Measurements from ENCODE around the gene SUOX. TPM values are rescaled to one million over a fixed set of nuclear protein-coding genes. Genes with fewer than 3 reads are reported as not detected.

SUOX gene
- 7.4 to 10.1 TPM (median 9.1 TPM) in 5 replicates for total RNA-seq (2022; extraction: Qiagen RNA extraction)

DNA sequence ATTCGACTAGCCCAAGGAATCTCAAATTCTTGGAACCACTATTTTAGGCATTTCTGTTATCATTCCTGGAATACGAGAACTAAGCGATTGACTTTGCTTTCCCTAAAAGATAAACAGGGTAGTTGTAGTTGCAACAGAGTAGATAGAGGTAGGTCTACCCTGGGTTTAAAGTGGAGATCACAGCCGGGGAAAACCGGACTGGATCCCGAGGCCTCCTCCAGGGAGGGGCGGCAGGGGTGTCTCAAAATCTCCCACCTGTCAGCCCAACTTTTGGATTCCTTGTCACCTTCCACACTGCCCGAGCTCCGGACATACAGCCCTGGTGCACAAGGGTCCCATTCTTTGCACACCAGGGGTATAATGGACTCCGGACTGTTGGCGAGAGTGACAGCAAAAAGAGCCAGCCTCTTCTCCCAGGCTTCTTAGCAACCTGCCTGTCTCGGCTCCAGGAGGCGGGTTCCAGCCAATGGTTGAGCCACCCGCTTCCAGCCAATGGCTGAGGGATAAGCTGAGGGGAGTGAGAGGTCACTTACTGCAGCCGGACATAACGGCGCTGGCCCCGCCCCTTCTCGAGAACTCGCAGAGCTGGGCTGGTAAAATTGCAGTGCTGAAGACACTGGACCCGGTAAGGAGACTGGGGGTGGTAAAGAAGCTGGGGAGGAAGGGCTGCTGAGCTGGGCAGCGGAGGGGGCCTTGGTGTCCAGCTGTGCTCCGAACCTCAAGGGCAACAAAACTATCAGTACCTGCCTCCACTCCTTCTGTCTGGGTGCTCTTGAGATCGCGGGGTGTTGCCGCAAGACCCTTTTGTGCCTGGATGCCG is at the start of gene SUOX:
Gene SUOX, plus strand, starts transcription at position 562 of the 820 bp plus-strand sequence. CDS start 4,946 bp downstream, outside the sequence.

DNA sequence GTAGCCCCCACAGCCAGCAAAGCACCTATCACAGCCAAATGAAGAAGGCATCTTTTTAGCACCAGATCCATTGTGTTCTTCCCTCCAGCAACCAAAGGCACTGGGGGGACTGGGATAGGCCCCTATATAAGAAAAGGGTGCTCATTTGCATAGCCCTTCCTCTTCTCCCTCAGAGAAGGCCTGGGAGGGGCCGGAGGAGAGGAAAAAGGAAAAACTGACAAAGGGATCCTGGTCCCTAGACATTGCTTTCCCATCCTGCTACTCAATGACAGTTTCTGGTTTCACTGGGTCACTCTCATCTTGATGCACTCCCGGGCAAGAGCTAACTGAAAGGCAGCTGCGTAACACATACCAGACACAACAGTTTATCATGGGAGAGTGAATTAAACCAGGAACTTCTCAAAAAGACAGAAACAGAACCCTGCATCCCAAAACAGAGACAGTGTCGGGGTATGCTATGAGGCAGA is 31.1 kb upstream of the SUOX start, which contains the start of gene PMEL:
Gene PMEL, minus strand, starts transcription at position 102 of the 467 bp plus-strand sequence. Its CDS starts 31 bp downstream, at position 71.

GRCh38 chr12:55966408-55967281 is 30.4 kb upstream of the SUOX start, which contains the start of gene CDK2:
CDK2 (plus strand) TSS chr12:55966830; CDS start chr12:55967009, 179 bp downstream.

DNA sequence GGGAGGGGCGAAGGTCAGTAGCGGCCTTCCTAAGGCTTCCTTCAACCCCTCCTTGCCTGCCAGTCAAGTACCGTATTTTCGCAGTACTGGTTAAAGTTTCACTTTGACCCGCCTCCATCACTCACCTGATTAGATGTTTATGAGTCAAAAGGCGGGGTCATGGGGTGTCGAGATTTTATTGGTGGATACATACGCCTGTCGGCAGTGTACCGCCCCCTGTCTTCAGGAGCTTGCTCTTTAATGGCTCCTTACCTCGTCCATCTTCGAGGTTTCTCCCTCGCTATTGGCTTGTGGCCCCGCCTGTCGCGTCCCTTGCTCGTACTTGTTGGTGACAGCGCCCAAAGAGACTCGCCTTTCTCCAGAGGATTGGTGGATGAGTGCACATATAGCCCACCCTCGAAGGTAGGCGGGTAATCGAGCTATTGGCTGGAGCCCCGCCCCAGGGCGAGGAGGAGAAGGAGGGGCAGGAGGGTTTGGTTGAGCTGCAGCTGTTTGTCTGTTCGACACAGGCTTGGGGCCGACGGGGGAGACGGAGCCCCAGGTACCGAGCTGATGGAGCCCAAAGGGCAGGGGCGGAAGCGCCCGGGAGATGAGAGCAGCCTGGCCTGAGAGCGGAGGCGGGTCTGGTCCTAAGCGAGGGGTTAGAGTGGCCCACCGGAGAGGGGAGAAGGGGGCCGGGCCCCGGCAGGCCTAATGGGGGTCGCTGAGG is 23.3 kb upstream of the SUOX start, which contains the start of gene RAB5B:
Gene RAB5B, plus strand, starts transcription at position 480 of the 709 bp plus-strand sequence. CDS start 12,883 bp downstream, outside the sequence.

GRCh38 chr12:56020423-56021184 is 23.5 kb downstream of the SUOX start, which contains the start of gene IKZF4:
IKZF4 (plus strand) TSS chr12:56021043; CDS start chr12:56021494, 451 bp downstream.

DNA sequence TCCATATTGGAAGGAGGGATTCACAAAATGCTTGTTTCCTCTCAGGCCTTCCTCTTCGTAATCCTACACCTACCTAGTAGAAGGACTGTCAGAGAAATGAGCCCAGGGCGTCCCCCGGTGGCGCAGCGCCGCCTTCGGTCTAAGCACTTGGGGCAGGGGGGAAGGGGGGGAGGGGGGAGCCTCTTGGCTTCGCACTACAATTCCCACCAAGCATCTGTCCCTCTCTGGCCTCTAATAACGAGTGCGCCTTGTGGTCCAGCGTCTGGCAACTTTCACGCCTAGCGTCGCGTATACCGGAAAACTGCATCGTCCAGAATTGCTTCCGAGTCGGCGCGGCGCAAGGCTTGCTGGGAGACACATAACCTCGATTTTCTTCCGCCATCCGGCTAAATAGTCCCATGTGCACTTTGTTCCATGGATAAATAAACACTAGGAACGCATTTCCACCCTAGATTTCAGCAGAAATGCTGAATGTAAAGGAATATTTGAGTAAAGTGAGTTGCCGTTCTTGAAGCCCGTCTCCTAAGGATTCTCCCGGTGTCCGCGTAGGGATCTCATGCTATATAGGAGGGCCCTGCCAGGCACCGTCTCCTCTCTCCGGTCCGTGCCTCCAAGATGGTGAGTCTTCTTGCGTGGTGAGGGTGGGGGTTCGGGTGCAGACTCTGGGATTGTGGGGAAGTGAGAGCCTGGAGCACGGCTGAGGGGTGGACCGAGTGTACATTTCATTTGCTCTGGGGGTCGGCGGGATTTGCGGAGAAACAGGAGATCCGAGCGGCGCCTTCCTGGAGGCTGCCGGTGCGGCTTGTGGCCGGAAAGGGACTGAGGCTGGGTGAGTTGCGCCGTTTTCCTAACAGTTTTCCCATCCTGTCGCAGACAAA is 44.7 kb downstream of the SUOX start, which contains the start of gene RPS26:
Gene RPS26, plus strand, starts transcription at position 367 of the 878 bp plus-strand sequence. Its CDS starts 249 bp downstream, at position 616.

Other genes with a start within 250 kb of the SUOX start
- gene SARNP, start 179.6 kb upstream of the SUOX start, total RNA-seq (2022; extraction: Qiagen RNA extraction) = 91.7 to 148 TPM (median 94.8 TPM) in 5 replicates
- gene ORMDL2, start 179.2 kb upstream of the SUOX start, total RNA-seq (2022; extraction: Qiagen RNA extraction) = 87.9 to 110 TPM (median 98.6 TPM) in 5 replicates
- gene DNAJC14, start 167.7 kb upstream of the SUOX start, total RNA-seq (2022; extraction: Qiagen RNA extraction) = 18.8 to 23.7 TPM (median 23.1 TPM) in 5 replicates
- gene MMP19, start 154.3 kb upstream of the SUOX start, total RNA-seq (2022; extraction: Qiagen RNA extraction) = 0.27 to 0.79 TPM (median 0.42 TPM) in 5 replicates
- 38.9 to 43.6 TPM (median 42.0 TPM) in 5 replicates for gene PYM1, start 69.4 kb upstream of the SUOX start, total RNA-seq (2022; extraction: Qiagen RNA extraction)
- gene DGKA, start 66.1 kb upstream of the SUOX start, total RNA-seq (2022; extraction: Qiagen RNA extraction) = 15.1 to 23.2 TPM (median 21.5 TPM) in 5 replicates
- gene PMEL, start 31.2 kb upstream of the SUOX start, total RNA-seq (2022; extraction: Qiagen RNA extraction) = 1.1 to 1.5 TPM (median 1.1 TPM) in 5 replicates
- 46.7 to 61.3 TPM (median 54.7 TPM) in 5 replicates for gene CDK2, start 30.4 kb upstream of the SUOX start, total RNA-seq (2022; extraction: Qiagen RNA extraction)
- gene RAB5B, start 23.2 kb upstream of the SUOX start, total RNA-seq (2022; extraction: Qiagen RNA extraction) = 26.2 to 32.9 TPM (median 31.6 TPM) in 5 replicates
- gene IKZF4, start 23.8 kb downstream of the SUOX start, total RNA-seq (2022; extraction: Qiagen RNA extraction) = 2.0 to 3.0 TPM (median 2.8 TPM) in 5 replicates
- gene RPS26, start 44.6 kb downstream of the SUOX start, total RNA-seq (2022; extraction: Qiagen RNA extraction) = 669 to 784 TPM (median 751 TPM) in 5 replicates
- 1.2 to 2.1 TPM (median 1.9 TPM) in 5 replicates for gene ERBB3, start 82.9 kb downstream of the SUOX start, total RNA-seq (2022; extraction: Qiagen RNA extraction)
- gene PA2G4, start 107.3 kb downstream of the SUOX start, total RNA-seq (2022; extraction: Qiagen RNA extraction) = 278 to 323 TPM (median 296 TPM) in 5 replicates
- gene RPL41, start 119.4 kb downstream of the SUOX start, total RNA-seq (2022; extraction: Qiagen RNA extraction) = 5,582 to 6,195 TPM (median 5,751 TPM) in 5 replicates
- 2.3 to 4.3 TPM (median 3.8 TPM) in 5 replicates for gene ZC3H10, start 121.0 kb downstream of the SUOX start, total RNA-seq (2022; extraction: Qiagen RNA extraction)
- gene ESYT1, start 131.0 kb downstream of the SUOX start, total RNA-seq (2022; extraction: Qiagen RNA extraction) = 64.8 to 72.3 TPM (median 67.4 TPM) in 5 replicates
- 78.6 to 81.2 TPM (median 79.0 TPM) in 5 replicates for gene MYL6B, start 155.3 kb downstream of the SUOX start, total RNA-seq (2022; extraction: Qiagen RNA extraction)
- gene MYL6, start 161.1 kb downstream of the SUOX start, total RNA-seq (2022; extraction: Qiagen RNA extraction) = 2,090 to 3,072 TPM (median 2,247 TPM) in 5 replicates
- gene SMARCC2, start 192.2 kb downstream of the SUOX start, total RNA-seq (2022; extraction: Qiagen RNA extraction) = 27.6 to 36.1 TPM (median 33.0 TPM) in 5 replicates
- gene RNF41, start 224.6 kb downstream of the SUOX start, total RNA-seq (2022; extraction: Qiagen RNA extraction) = 21.8 to 27.4 TPM (median 25.1 TPM) in 5 replicates
- gene NABP2, start 227.1 kb downstream of the SUOX start, total RNA-seq (2022; extraction: Qiagen RNA extraction) = 56.6 to 61.3 TPM (median 57.8 TPM) in 5 replicates
- gene SLC39A5, start 232.8 kb downstream of the SUOX start, total RNA-seq (2022; extraction: Qiagen RNA extraction) = not detected in 5 replicates